Naive B cell (primary cell): ENCODE measurements around the gene NAALADL2. TPM values are rescaled to one million over a fixed set of nuclear protein-coding genes. Genes with fewer than 3 reads are reported as not detected.
A peak's percentile ranks its signal among the peaks of the same experiment; 100 is the strongest.

Experiments used
- ATAC-seq, 2 donors: fragments of 150-1000 bp; cut with Tn5 transposase; 2 replicates each; pipeline ENCODE4 v1.10.0; 2021; ENCODE audit warnings: low read depth in 2 of 2, mild to moderate bottlenecking in 2 of 2, moderate library complexity in 2 of 2
- DNase-seq: peaks from one replicate; pipeline ENCODE4 v3.0.0; 2022
- H3K27ac Mint-ChIP-seq, 6 donors: one replicate each; pipeline ENCODE4 v1.8.0; 2020 to 2022; ENCODE audit warnings: mild to moderate bottlenecking in 6 of 6, mixed read lengths in 6 of 6, moderate library complexity in 5 of 6, inconsistent platforms in 2 of 6
- H3K27me3 Mint-ChIP-seq, 3 donors: one replicate each; pipeline ENCODE4 v1.8.0; 2021 to 2022; ENCODE audit warnings: mixed read lengths in 3 of 3, mild to moderate bottlenecking in 1 of 3
- H3K36me3 Mint-ChIP-seq, 2 donors: one replicate each; pipeline ENCODE4 v1.8.0; 2020 to 2022; ENCODE audit warnings: mixed read lengths in 2 of 2, inconsistent platforms in 1 of 2, mild to moderate bottlenecking in 1 of 2
- H3K4me1 Mint-ChIP-seq, 3 donors: one replicate each; pipeline ENCODE4 v1.8.0; 2020 to 2022; ENCODE audit warnings: mixed read lengths in 3 of 3, inconsistent platforms in 1 of 3, mild to moderate bottlenecking in 1 of 3, moderate library complexity in 1 of 3
- H3K4me3 Mint-ChIP-seq, 8 donors: one replicate each; pipeline ENCODE4 v1.8.0; 2020 to 2022; ENCODE audit warnings: mild to moderate bottlenecking in 8 of 8, mixed read lengths in 8 of 8, moderate library complexity in 8 of 8, inconsistent platforms in 2 of 8
- H3K9me3 Mint-ChIP-seq, 7 donors: one replicate each; pipeline ENCODE4 v1.8.0; 2020 to 2022; ENCODE audit warnings: mixed read lengths in 7 of 7, mild to moderate bottlenecking in 5 of 7, inconsistent platforms in 2 of 7, moderate library complexity in 1 of 7
- polyA plus RNA-seq, 6 donors: library from polyadenylated mRNA; unstranded; fragments of 300-500 nt; fragmentation: Illumina TruSeq; gene quantifications; one replicate each; pipeline ENCODE4 v1.2.3, GENCODE V29; 2021; ENCODE audit warnings: low read depth in 6 of 6

NAALADL2 gene
- polyA plus RNA-seq, 6 donors from 2014 or later = not detected

GRCh38 chr3:175620093-175620492, 761.0 kb downstream of the NAALADL2 start:
- Mint-ChIP-seq H3K4me3 (no peak overlapping the region), H3K27me3 (no peaks in the 10 kb centered on the region), H3K4me1 (no peaks in the 10 kb centered on the region), H3K27ac (peak overlapping the region in 1 of 6 donors; percentile 76), H3K9me3 (peaks cover 0 to 10% (median 4%) of the 10 kb centered on the region in 7 donors), H3K36me3 (no peaks in the 10 kb centered on the region)
- ATAC-seq (no peak), DNase-seq (no peak)

GRCh38 chr3:175620532-175620931, 761.4 kb downstream of the NAALADL2 start:
- Mint-ChIP-seq H3K36me3 (no peaks in the 10 kb centered on the region), H3K27ac (no peak overlapping the region), H3K27me3 (no peaks in the 10 kb centered on the region), H3K4me1 (no peaks in the 10 kb centered on the region), H3K9me3 (peaks cover 0 to 10% (median 4%) of the 10 kb centered on the region in 7 donors), H3K4me3 (no peak overlapping the region)
- ATAC-seq = no peak
- no peak for DNase-seq

GRCh38 chr3:175640958-175641357, 781.8 kb downstream of the NAALADL2 start:
- no peak overlapping the region for H3K4me3 Mint-ChIP-seq
- no peaks in the 10 kb centered on the region for H3K4me1 Mint-ChIP-seq
- DNase-seq (no peak), ATAC-seq (no peak)
- H3K36me3 Mint-ChIP-seq = no peaks in the 10 kb centered on the region
- H3K27me3 Mint-ChIP-seq = no peaks in the 10 kb centered on the region
- no peak overlapping the region for H3K27ac Mint-ChIP-seq
- H3K9me3 Mint-ChIP-seq = peaks cover 0 to 9% (median 2%) of the 10 kb centered on the region in 7 donors

GRCh38 chr3:175646865-175647264, 787.7 kb downstream of the NAALADL2 start:
- Mint-ChIP-seq H3K9me3 (peaks cover 0 to 2% (median 0%) of the 10 kb centered on the region in 7 donors), H3K36me3 (no peaks in the 10 kb centered on the region), H3K27ac (no peak overlapping the region), H3K4me1 (no peaks in the 10 kb centered on the region), H3K27me3 (no peaks in the 10 kb centered on the region), H3K4me3 (no peak overlapping the region)
- ATAC-seq = no peak
- DNase-seq = no peak

- H3K4me1 Mint-ChIP-seq = no peaks in the 10 kb centered on the region
- H3K27me3 Mint-ChIP-seq = no peaks in the 10 kb centered on the region
- no peak overlapping the region for H3K4me3 Mint-ChIP-seq
- H3K27ac Mint-ChIP-seq = no peak overlapping the region
- DNase-seq (no peak), ATAC-seq (no peak)
- H3K36me3 Mint-ChIP-seq = no peaks in the 10 kb centered on the region
- H3K9me3 Mint-ChIP-seq = peaks cover 0 to 4% (median 0%) of the 10 kb centered on the region in 7 donors
Measured at GRCh38 chr3:175648899-175649298, 789.8 kb downstream of the NAALADL2 start.

GRCh38 chr3:175651716-175652115, 792.6 kb downstream of the NAALADL2 start:
- H3K9me3 Mint-ChIP-seq = peaks cover 0 to 4% (median 0%) of the 10 kb centered on the region in 7 donors
- no peak for ATAC-seq
- DNase-seq = no peak
- H3K4me1 Mint-ChIP-seq = no peaks in the 10 kb centered on the region
- no peaks in the 10 kb centered on the region for H3K27me3 Mint-ChIP-seq
- no peak overlapping the region for H3K27ac Mint-ChIP-seq
- H3K36me3 Mint-ChIP-seq = no peaks in the 10 kb centered on the region
- H3K4me3 Mint-ChIP-seq = no peak overlapping the region

GRCh38 chr3:175655351-175655750, 796.2 kb downstream of the NAALADL2 start:
- no peaks in the 10 kb centered on the region for H3K4me1 Mint-ChIP-seq
- H3K27me3 Mint-ChIP-seq = no peaks in the 10 kb centered on the region
- no peaks in the 10 kb centered on the region for H3K36me3 Mint-ChIP-seq
- no peak overlapping the region for H3K4me3 Mint-ChIP-seq
- ATAC-seq = no peak
- no peak for DNase-seq
- H3K27ac Mint-ChIP-seq = no peak overlapping the region
- peaks cover 0 to 4% (median 0%) of the 10 kb centered on the region in 7 donors for H3K9me3 Mint-ChIP-seq

- no peak overlapping the region for H3K27ac Mint-ChIP-seq
- ATAC-seq (no peak), DNase-seq (no peak)
- H3K4me3 Mint-ChIP-seq = no peak overlapping the region
- no peaks in the 10 kb centered on the region for H3K27me3 Mint-ChIP-seq
- no peaks in the 10 kb centered on the region for H3K36me3 Mint-ChIP-seq
- peaks cover 0 to 4% (median 0%) of the 10 kb centered on the region in 7 donors for H3K9me3 Mint-ChIP-seq
- H3K4me1 Mint-ChIP-seq = no peaks in the 10 kb centered on the region
Measured at GRCh38 chr3:175656461-175656860, 797.3 kb downstream of the NAALADL2 start.

- Mint-ChIP-seq H3K36me3 (no peaks in the 10 kb centered on the region), H3K4me1 (no peaks in the 10 kb centered on the region), H3K27me3 (no peaks in the 10 kb centered on the region), H3K27ac (no peak overlapping the region), H3K4me3 (no peak overlapping the region), H3K9me3 (peaks cover 0 to 5% (median 0%) of the 10 kb centered on the region in 7 donors)
- ATAC-seq = no peak
- DNase-seq = no peak
Measured at GRCh38 chr3:175659670-175660350, 800.7 kb downstream of the NAALADL2 start.

GRCh38 chr3:175662815-175663214, 803.7 kb downstream of the NAALADL2 start:
- no peak for DNase-seq
- H3K27ac Mint-ChIP-seq = no peak overlapping the region
- H3K27me3 Mint-ChIP-seq = no peaks in the 10 kb centered on the region
- no peak for ATAC-seq
- H3K36me3 Mint-ChIP-seq = no peaks in the 10 kb centered on the region
- H3K9me3 Mint-ChIP-seq = peaks cover 0 to 5% (median 0%) of the 10 kb centered on the region in 7 donors
- H3K4me3 Mint-ChIP-seq = no peak overlapping the region
- no peaks in the 10 kb centered on the region for H3K4me1 Mint-ChIP-seq

GRCh38 chr3:175664911-175665310, 805.8 kb downstream of the NAALADL2 start:
- Mint-ChIP-seq H3K9me3 (peaks cover 0 to 5% (median 0%) of the 10 kb centered on the region in 7 donors), H3K27me3 (no peaks in the 10 kb centered on the region), H3K36me3 (no peaks in the 10 kb centered on the region), H3K4me3 (no peak overlapping the region), H3K4me1 (no peaks in the 10 kb centered on the region), H3K27ac (no peak overlapping the region)
- DNase-seq (no peak), ATAC-seq (no peak)

GRCh38 chr3:175668300-175668699, 809.2 kb downstream of the NAALADL2 start:
- H3K36me3 Mint-ChIP-seq = no peaks in the 10 kb centered on the region
- ATAC-seq = no peak

GRCh38 chr3:175670557-175670956, 811.4 kb downstream of the NAALADL2 start:
- H3K4me3 Mint-ChIP-seq = no peak overlapping the region
- H3K36me3 Mint-ChIP-seq = no peaks in the 10 kb centered on the region
- ATAC-seq (no peak), DNase-seq (no peak)
- peaks cover 0 to 2% (median 0%) of the 10 kb centered on the region in 7 donors for H3K9me3 Mint-ChIP-seq
- H3K27me3 Mint-ChIP-seq = no peaks in the 10 kb centered on the region
- H3K27ac Mint-ChIP-seq = no peak overlapping the region
- no peaks in the 10 kb centered on the region for H3K4me1 Mint-ChIP-seq

More at GRCh38 chr3:175668300-175668699, 809.2 kb downstream of the NAALADL2 start:
- Mint-ChIP-seq H3K27ac (no peak overlapping the region), H3K4me3 (no peak overlapping the region), H3K9me3 (peaks cover 0 to 2% (median 0%) of the 10 kb centered on the region in 7 donors), H3K27me3 (no peaks in the 10 kb centered on the region), H3K4me1 (no peaks in the 10 kb centered on the region)
- no peak for DNase-seq

- Mint-ChIP-seq H3K27ac (no peak overlapping the region), H3K4me1 (no peaks in the 10 kb centered on the region), H3K36me3 (no peaks in the 10 kb centered on the region), H3K4me3 (no peak overlapping the region), H3K27me3 (no peaks in the 10 kb centered on the region), H3K9me3 (no peaks in the 10 kb centered on the region)
- no peak for ATAC-seq
- no peak for DNase-seq
Measured at GRCh38 chr3:175672119-175672689, 813.1 kb downstream of the NAALADL2 start.
